Stimulated activated naive CD4-positive, alpha-beta T cell (primary cell): ENCODE measurements around the gene PIGR.
"Not testable (repeated sequence)": the region's sequence is repeated elsewhere in the genome, so short reads cannot be mapped to it uniquely, and the experiment has no call there.

Experiments
- DNase-seq, 6 experiments: peaks; one replicate each; lab custom pipeline; 2025; lab: John Stamatoyannopoulos, UW

The PIGR gene

GRCh38 chr1:206933333-206933945 is 12.8 kb downstream of the PIGR start:
- peak; percentile 43 to 76 (median 62) for DNase-seq

- DNase-seq, result no peak
These were observed 14.1 kb downstream of the PIGR start for GRCh38 chr1:206932177-206932576.

- DNase-seq, result no peak
These were observed 14.6 kb downstream of the PIGR start for GRCh38 chr1:206931709-206932108.

- no peak for DNase-seq
These were observed 16.0 kb downstream of the PIGR start for GRCh38 chr1:206930210-206930798.

- no peak for DNase-seq
These were observed 16.7 kb downstream of the PIGR start for GRCh38 chr1:206929524-206929923.

- DNase-seq, result no peak
These were observed 20.0 kb downstream of the PIGR start for GRCh38 chr1:206926286-206926685.

GRCh38 chr1:206925106-206925736 is 21.0 kb downstream of the PIGR start:
- peak in 1 of 6 experiments; percentile 29 for DNase-seq

GRCh38 chr1:206924592-206925105 is 21.6 kb downstream of the PIGR start:
- peak in 1 of 6 experiments; percentile 23 for DNase-seq

GRCh38 chr1:206923961-206924557 is 22.2 kb downstream of the PIGR start:
- not testable (repeated sequence) for DNase-seq

- peak; percentile 57 to 87 (median 73) for DNase-seq
These were observed 23.0 kb downstream of the PIGR start for GRCh38 chr1:206923009-206923960.

GRCh38 chr1:206922524-206922923 is 23.7 kb downstream of the PIGR start:
- DNase-seq, result no peak

- DNase-seq, result peak; percentile 29 to 83 (median 59)
These were observed 24.4 kb downstream of the PIGR start, which contains the start of gene FCMR for GRCh38 chr1:206921772-206922265. FCMR (minus strand) TSS chr1:206921941; CDS start chr1:206921854, 87 bp downstream.

GRCh38 chr1:206918076-206918475 is 28.2 kb downstream of the PIGR start:
- no peak for DNase-seq

GRCh38 chr1:206916000-206916709 is 30.1 kb downstream of the PIGR start:
- DNase-seq, result no peak

GRCh38 chr1:206915030-206915735 is 31.1 kb downstream of the PIGR start:
- no peak for DNase-seq

GRCh38 chr1:206913766-206914537 is 32.3 kb downstream of the PIGR start:
- no peak for DNase-seq

GRCh38 chr1:206912445-206913095 is 33.7 kb downstream of the PIGR start:
- peak; percentile 24 to 82 (median 51) for DNase-seq

- DNase-seq, result peak in 4 of 6 experiments; percentile 26 to 73 (median 48)
These were observed 35.1 kb downstream of the PIGR start for GRCh38 chr1:206911064-206911663.
